IgD-negative memory B cell (primary cell): ENCODE measurements around the gene TCEA2. TPM values are rescaled to one million over a fixed set of nuclear protein-coding genes. Genes with fewer than 3 reads are reported as not detected.

Experiments
- H3K27ac Mint-ChIP-seq, 3 donors: one replicate each; pipeline ENCODE4 v1.8.0; 2020 to 2022; ENCODE audit warnings: mild to moderate bottlenecking in 3 of 3, mixed read lengths in 3 of 3, moderate library complexity in 1 of 3
- H3K27me3 Mint-ChIP-seq: one replicate; pipeline ENCODE4 v1.8.0; 2021; ENCODE audit warnings: mixed read lengths
- H3K36me3 Mint-ChIP-seq: one replicate; pipeline ENCODE4 v1.8.0; 2020; ENCODE audit warnings: mild to moderate bottlenecking, mixed read lengths
- H3K4me1 Mint-ChIP-seq, 3 donors: one replicate each; pipeline ENCODE4 v1.8.0; 2020 to 2022; ENCODE audit warnings: mixed read lengths in 3 of 3, mild to moderate bottlenecking in 1 of 3
- H3K4me3 Mint-ChIP-seq, 4 donors: one replicate each; pipeline ENCODE4 v1.8.0; 2020 to 2022; ENCODE audit warnings: mild to moderate bottlenecking in 4 of 4, mixed read lengths in 4 of 4, moderate library complexity in 3 of 4
- H3K9me3 Mint-ChIP-seq, 3 donors: one replicate each; pipeline ENCODE4 v1.8.0; 2020 to 2021; ENCODE audit warnings: mixed read lengths in 3 of 3, mild to moderate bottlenecking in 1 of 3
- polyA plus RNA-seq: library from polyadenylated mRNA; unstranded; fragments of 300-500 nt; fragmentation: Illumina TruSeq; gene quantifications from one replicate; pipeline ENCODE4 v1.2.3, GENCODE V29; 2021

The TCEA2 gene
- polyA plus RNA-seq, 1 donor from 2014 or later: 41.3 TPM

- H3K27me3 Mint-ChIP-seq: peaks cover 52% of the 10 kb centered on the region
- no peaks in the 10 kb centered on the region for H3K9me3 Mint-ChIP-seq
- H3K27ac Mint-ChIP-seq: peak overlapping the region in 1 of 3 donors; percentile 48
- peaks cover 3% of the 10 kb centered on the region for H3K36me3 Mint-ChIP-seq
- peak overlapping the region in 1 of 4 donors; percentile 30 for H3K4me3 Mint-ChIP-seq
- H3K4me1 Mint-ChIP-seq: peaks cover 0 to 4% (median 0%) of the 10 kb centered on the region in 3 donors
These were observed 12.6 kb upstream of the TCEA2 start for GRCh38 chr20:64050261-64051032.

GRCh38 chr20:64051033-64051452, 12.0 kb upstream of the TCEA2 start:
- H3K36me3 Mint-ChIP-seq: peaks cover 3% of the 10 kb centered on the region
- no peaks in the 10 kb centered on the region for H3K9me3 Mint-ChIP-seq
- H3K4me1 Mint-ChIP-seq: peaks cover 0 to 4% (median 0%) of the 10 kb centered on the region in 3 donors
- peaks cover 51% of the 10 kb centered on the region for H3K27me3 Mint-ChIP-seq
- peak overlapping the region in 1 of 3 donors; percentile 48 for H3K27ac Mint-ChIP-seq
- H3K4me3 Mint-ChIP-seq: peak overlapping the region in 1 of 4 donors; percentile 17

- H3K27ac Mint-ChIP-seq: no peak overlapping the region
- H3K36me3 Mint-ChIP-seq: peaks cover 3% of the 10 kb centered on the region
- H3K4me1 Mint-ChIP-seq: peaks cover 0 to 4% (median 0%) of the 10 kb centered on the region in 3 donors
- H3K4me3 Mint-ChIP-seq: peak overlapping the region in 1 of 4 donors; percentile 47
- H3K27me3 Mint-ChIP-seq: peaks cover 45% of the 10 kb centered on the region
- H3K9me3 Mint-ChIP-seq: no peaks in the 10 kb centered on the region
These were observed 11.3 kb upstream of the TCEA2 start for GRCh38 chr20:64051561-64052325.

- H3K27ac Mint-ChIP-seq: no peak overlapping the region
- H3K4me3 Mint-ChIP-seq: no peak overlapping the region
- no peaks in the 10 kb centered on the region for H3K9me3 Mint-ChIP-seq
- peaks cover 3% of the 10 kb centered on the region for H3K36me3 Mint-ChIP-seq
- peaks cover 0 to 4% (median 0%) of the 10 kb centered on the region in 3 donors for H3K4me1 Mint-ChIP-seq
- H3K27me3 Mint-ChIP-seq: peaks cover 39% of the 10 kb centered on the region
These were observed 10.7 kb upstream of the TCEA2 start for GRCh38 chr20:64052326-64052722.

- peaks cover 35% of the 10 kb centered on the region for H3K27me3 Mint-ChIP-seq
- H3K27ac Mint-ChIP-seq: no peak overlapping the region
- no peaks in the 10 kb centered on the region for H3K9me3 Mint-ChIP-seq
- peaks cover 3% of the 10 kb centered on the region for H3K36me3 Mint-ChIP-seq
- peaks cover 0 to 7% (median 4%) of the 10 kb centered on the region in 3 donors for H3K4me1 Mint-ChIP-seq
- no peak overlapping the region for H3K4me3 Mint-ChIP-seq
These were observed 9.8 kb upstream of the TCEA2 start for GRCh38 chr20:64052987-64053840.

- Mint-ChIP-seq H3K4me3 (no peak overlapping the region), H3K36me3 (peaks cover 3% of the 10 kb centered on the region), H3K9me3 (no peaks in the 10 kb centered on the region), H3K27me3 (peaks cover 34% of the 10 kb centered on the region), H3K27ac (peak overlapping the region in 1 of 3 donors; percentile 57), H3K4me1 (peaks cover 0 to 11% (median 9%) of the 10 kb centered on the region in 3 donors)
These were observed 8.9 kb upstream of the TCEA2 start for GRCh38 chr20:64053841-64054661.

- Mint-ChIP-seq H3K27ac (no peak overlapping the region), H3K4me1 (peaks cover 0 to 11% (median 9%) of the 10 kb centered on the region in 3 donors), H3K36me3 (peaks cover 3% of the 10 kb centered on the region), H3K27me3 (peaks cover 28% of the 10 kb centered on the region), H3K9me3 (no peaks in the 10 kb centered on the region), H3K4me3 (peak overlapping the region in 1 of 4 donors; percentile 19)
These were observed 7.6 kb upstream of the TCEA2 start for GRCh38 chr20:64055396-64055892.

- Mint-ChIP-seq H3K4me1 (peaks cover 0 to 11% (median 9%) of the 10 kb centered on the region in 3 donors), H3K4me3 (peak overlapping the region in 1 of 4 donors; percentile 9), H3K36me3 (peaks cover 3% of the 10 kb centered on the region), H3K27me3 (peaks cover 22% of the 10 kb centered on the region), H3K27ac (no peak overlapping the region), H3K9me3 (no peaks in the 10 kb centered on the region)
These were observed 6.9 kb upstream of the TCEA2 start for GRCh38 chr20:64055893-64056638.

- H3K4me1 Mint-ChIP-seq: peaks cover 0 to 11% (median 9%) of the 10 kb centered on the region in 3 donors
- peaks cover 3% of the 10 kb centered on the region for H3K36me3 Mint-ChIP-seq
- H3K9me3 Mint-ChIP-seq: no peaks in the 10 kb centered on the region
- H3K27me3 Mint-ChIP-seq: peaks cover 20% of the 10 kb centered on the region
- H3K4me3 Mint-ChIP-seq: no peak overlapping the region
- no peak overlapping the region for H3K27ac Mint-ChIP-seq
These were observed 6.4 kb upstream of the TCEA2 start for GRCh38 chr20:64056639-64056888.

- Mint-ChIP-seq H3K27ac (no peak overlapping the region), H3K36me3 (peaks cover 3% of the 10 kb centered on the region), H3K9me3 (no peaks in the 10 kb centered on the region), H3K4me3 (peak overlapping the region in 1 of 4 donors; percentile 78), H3K4me1 (peaks cover 0 to 11% (median 11%) of the 10 kb centered on the region in 3 donors), H3K27me3 (peaks cover 15% of the 10 kb centered on the region)
These were observed 5.9 kb upstream of the TCEA2 start for GRCh38 chr20:64056889-64057627.

GRCh38 chr20:64057628-64058498, 5.1 kb upstream of the TCEA2 start:
- peaks cover 0 to 13% (median 11%) of the 10 kb centered on the region in 3 donors for H3K4me1 Mint-ChIP-seq
- peak overlapping the region in 3 of 4 donors; percentile 8 to 78 (median 54) for H3K4me3 Mint-ChIP-seq
- peaks cover 13% of the 10 kb centered on the region for H3K27me3 Mint-ChIP-seq
- peaks cover 3% of the 10 kb centered on the region for H3K36me3 Mint-ChIP-seq
- H3K9me3 Mint-ChIP-seq: no peaks in the 10 kb centered on the region
- H3K27ac Mint-ChIP-seq: no peak overlapping the region

- Mint-ChIP-seq H3K27ac (peak overlapping the region in 1 of 3 donors; percentile 31), H3K4me3 (peak overlapping the region in 1 of 4 donors; percentile 54), H3K4me1 (peaks cover 0 to 13% (median 7%) of the 10 kb centered on the region in 3 donors)
These were observed 4.5 kb upstream of the TCEA2 start for GRCh38 chr20:64058536-64058935.

More at GRCh38 chr20:64058536-64058935, 4.5 kb upstream of the TCEA2 start:
- Mint-ChIP-seq H3K9me3 (no peaks in the 10 kb centered on the region), H3K27me3 (peaks cover 7% of the 10 kb centered on the region), H3K36me3 (peaks cover 3% of the 10 kb centered on the region)
